Lower lobe of right lung (tissue), 2 donors: ENCODE data around the gene SV2A. TPM values are rescaled to one million over a fixed set of nuclear protein-coding genes. Genes with fewer than 3 reads are reported as not detected.

Experiments used
- ATAC-seq, 2 donors: fragments of 200-7000 bp; cut with Tn5 transposase; one replicate each; pipeline ENCODE4 v1.9.1; 2020 to 2022; ENCODE audit warnings: mild to moderate bottlenecking in 2 of 2, moderate library complexity in 2 of 2
- DNase-seq: peaks from one replicate; pipeline ENCODE4 v3.0.0-alpha.2; 2020
- H3K27ac ChIP-seq: fragments of 200-600 bp; one replicate; pipeline ENCODE4 v1.8.0; 2022
- H3K27me3 ChIP-seq: fragments of 200-600 bp; one replicate; pipeline ENCODE4 v1.8.0; 2022; ENCODE audit warnings: low read depth
- H3K36me3 ChIP-seq: fragments of 200-600 bp; one replicate; pipeline ENCODE4 v1.8.0; 2022; ENCODE audit warnings: mild to moderate bottlenecking
- H3K4me1 ChIP-seq: fragments of 200-600 bp; one replicate; pipeline ENCODE4 v1.8.0; 2022
- H3K4me3 ChIP-seq: fragments of 200-600 bp; one replicate; pipeline ENCODE4 v1.8.0; 2022; ENCODE audit warnings: mild to moderate bottlenecking
- H3K9me3 ChIP-seq: fragments of 200-600 bp; one replicate; pipeline ENCODE4 v1.8.0; 2022
- intact Hi-C: fragments of 100-400 bp; cut with DNase I; formaldehyde crosslinking; loops from one replicate; pipeline ENCODE4 v1.11.0; 2022
- long read RNA-seq: library from polyadenylated mRNA; unstranded; transcript quantifications from one replicate; pipeline ENCODE4 v2.0.0, GENCODE V29; 2021
- total RNA-seq: library from RNA; stranded (reverse); fragmentation: NEBNext Ultra II Directional; extraction: Animal tissue kit (Norgen Biotek cat#: 25700); gene quantifications from one replicate; pipeline ENCODE4 v1.2.1, GENCODE V29; 2021
- TF ChIP-seq, protein P1 (sequence below): fragments of 200-600 bp; IDR thresholded peaks from one replicate; pipeline ENCODE4 v1.8.0; 2022; ENCODE audit warnings: antibody characterized with exemption, mild to moderate bottlenecking
- donor health status: DM: no; HTN: yes; CAD: no; lungs with severe emphysema.

The SV2A gene
- total RNA-seq = 0.86 TPM
- long read RNA-seq, full-length matches to known transcripts = 2 of 3 reads
- long read RNA-seq, partial matches to known transcripts = 0 of 3 reads
- long read RNA-seq, other reads (novel, unspliced or antisense) = 1 of 3 reads

DNA sequence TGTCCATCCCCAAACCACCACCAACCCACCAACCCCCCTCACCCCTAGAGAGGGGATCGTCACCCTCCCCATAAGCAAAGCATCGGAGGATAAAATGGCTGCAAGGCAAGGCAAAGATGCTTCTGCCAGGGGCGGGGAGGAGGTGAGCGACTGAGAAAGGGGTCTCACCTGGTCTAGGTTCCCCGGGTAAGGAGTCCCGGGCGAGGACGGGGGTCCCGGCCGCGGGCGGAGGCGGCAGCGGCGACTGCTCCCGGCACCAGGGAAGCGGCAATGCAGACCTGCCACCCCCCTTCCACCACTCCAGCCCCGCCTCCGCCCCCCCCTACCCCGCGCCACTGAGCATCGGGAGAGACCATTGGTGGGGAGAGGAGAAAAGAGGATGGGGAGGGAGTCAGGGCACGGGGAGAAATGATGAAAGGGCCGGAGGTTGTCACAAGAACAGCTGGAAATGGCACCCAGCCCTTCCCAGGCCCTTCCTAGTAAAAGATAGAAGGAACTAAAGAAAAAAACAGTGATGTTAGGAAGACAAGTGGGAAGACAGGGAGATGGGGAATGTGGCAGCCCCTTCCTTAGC lies at the start of gene SV2A:
SV2A (minus strand) TSS at position 274 of the 574 bp plus-strand sequence. CDS start 4,004 bp downstream, outside the sequence.
- no peak within 1 kb of the TSS for H3K27ac ChIP-seq
- H3K9me3 ChIP-seq = no peaks in the 10 kb centered on the region
- peaks cover 7% of the 10 kb centered on the region for H3K36me3 ChIP-seq
- no peak for DNase-seq
- intact Hi-C loops = no loop called here
- H3K4me3 ChIP-seq = peak within 1 kb of the TSS; percentile 54
- ATAC-seq = peak; percentile 56 to 59
- peaks cover 9% of the 10 kb centered on the region for H3K27me3 ChIP-seq
- TF ChIP-seq, protein P1, sequence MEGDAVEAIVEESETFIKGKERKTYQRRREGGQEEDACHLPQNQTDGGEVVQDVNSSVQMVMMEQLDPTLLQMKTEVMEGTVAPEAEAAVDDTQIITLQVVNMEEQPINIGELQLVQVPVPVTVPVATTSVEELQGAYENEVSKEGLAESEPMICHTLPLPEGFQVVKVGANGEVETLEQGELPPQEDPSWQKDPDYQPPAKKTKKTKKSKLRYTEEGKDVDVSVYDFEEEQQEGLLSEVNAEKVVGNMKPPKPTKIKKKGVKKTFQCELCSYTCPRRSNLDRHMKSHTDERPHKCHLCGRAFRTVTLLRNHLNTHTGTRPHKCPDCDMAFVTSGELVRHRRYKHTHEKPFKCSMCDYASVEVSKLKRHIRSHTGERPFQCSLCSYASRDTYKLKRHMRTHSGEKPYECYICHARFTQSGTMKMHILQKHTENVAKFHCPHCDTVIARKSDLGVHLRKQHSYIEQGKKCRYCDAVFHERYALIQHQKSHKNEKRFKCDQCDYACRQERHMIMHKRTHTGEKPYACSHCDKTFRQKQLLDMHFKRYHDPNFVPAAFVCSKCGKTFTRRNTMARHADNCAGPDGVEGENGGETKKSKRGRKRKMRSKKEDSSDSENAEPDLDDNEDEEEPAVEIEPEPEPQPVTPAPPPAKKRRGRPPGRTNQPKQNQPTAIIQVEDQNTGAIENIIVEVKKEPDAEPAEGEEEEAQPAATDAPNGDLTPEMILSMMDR = no peak
- H3K4me1 ChIP-seq = peaks cover 11% of the 10 kb centered on the region

GRCh38 chr1:149967041-149967440 lies 49.4 kb upstream of the SV2A start:
- H3K27me3 ChIP-seq = no peaks in the 10 kb centered on the region
- no peaks in the 10 kb centered on the region for H3K9me3 ChIP-seq
- intact Hi-C loops = no loop called here
- ATAC-seq (no peak), DNase-seq (no peak)
- TF ChIP-seq, protein P1 = no peak
- no peak overlapping the region for H3K27ac ChIP-seq
- H3K4me1 ChIP-seq = peaks cover 23% of the 10 kb centered on the region
- H3K36me3 ChIP-seq = peaks cover 77% of the 10 kb centered on the region
- H3K4me3 ChIP-seq = no peak overlapping the region

GRCh38 chr1:149966405-149966804 lies 48.8 kb upstream of the SV2A start:
- Histone ChIP-seq H3K4me1 (peaks cover 26% of the 10 kb centered on the region), H3K36me3 (peaks cover 71% of the 10 kb centered on the region), H3K27ac (no peak overlapping the region), H3K27me3 (no peaks in the 10 kb centered on the region), H3K9me3 (no peaks in the 10 kb centered on the region), H3K4me3 (no peak overlapping the region)
- ATAC-seq = no peak
- intact Hi-C loops = no loop called here
- TF ChIP-seq, protein P1 = no peak
- no peak for DNase-seq

DNA sequence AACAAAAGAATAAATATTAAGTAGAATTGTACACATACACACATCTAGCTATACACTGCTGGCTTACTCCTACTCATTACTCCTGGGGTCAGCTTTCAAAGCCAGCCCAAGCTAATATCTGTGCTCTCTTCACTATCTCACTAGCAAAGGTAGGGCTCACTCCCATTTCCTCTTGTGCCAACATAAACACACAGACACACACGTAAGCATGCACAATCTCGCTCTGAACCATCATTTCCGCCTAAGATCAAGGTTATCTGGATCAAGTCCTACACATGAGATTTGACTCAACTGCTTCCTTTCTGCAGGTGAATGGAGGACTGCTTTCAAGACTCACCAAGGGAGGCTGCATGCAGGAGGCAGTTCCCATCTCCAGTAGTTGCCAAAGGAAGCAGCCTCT lies 47.8 kb upstream of the SV2A start:
- Histone ChIP-seq H3K36me3 (peaks cover 65% of the 10 kb centered on the region), H3K4me3 (no peak overlapping the region), H3K27ac (no peak overlapping the region), H3K27me3 (no peaks in the 10 kb centered on the region), H3K4me1 (peaks cover 26% of the 10 kb centered on the region), H3K9me3 (no peaks in the 10 kb centered on the region)
- TF ChIP-seq, protein P1 = no peak
- ATAC-seq (no peak), DNase-seq (no peak)
- intact Hi-C loops = no loop called here

DNA sequence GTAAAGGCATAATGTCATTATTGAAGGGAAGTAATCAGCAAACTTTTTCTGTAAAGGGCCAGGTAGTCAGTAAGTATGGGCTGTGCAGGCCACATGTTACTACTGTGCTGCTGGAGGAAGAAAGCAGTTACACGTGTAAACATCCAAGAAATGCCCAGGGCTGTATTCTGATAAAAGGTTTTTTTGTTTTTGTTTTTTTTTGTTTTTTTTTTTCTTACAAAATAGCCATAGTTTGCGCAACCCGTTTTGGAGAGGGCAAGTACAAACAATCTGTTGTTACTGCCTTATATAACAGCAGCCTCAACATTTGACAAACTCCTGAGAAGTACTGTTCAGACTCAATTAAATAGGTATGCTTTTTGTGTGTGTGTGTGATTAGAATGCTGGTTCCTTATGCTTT lies 45.7 kb upstream of the SV2A start:
- Histone ChIP-seq H3K4me3 (no peak overlapping the region), H3K27ac (peak overlapping the region; percentile 57), H3K27me3 (no peaks in the 10 kb centered on the region), H3K4me1 (peaks cover 26% of the 10 kb centered on the region), H3K36me3 (peaks cover 67% of the 10 kb centered on the region), H3K9me3 (no peaks in the 10 kb centered on the region)
- DNase-seq (no peak), ATAC-seq (peak; percentile 38 to 48)
- intact Hi-C loops = loop anchor here (5.0 kb wide), 1 partner anchor 84 kb away; no protein-coding TSS in a partner anchor
- TF ChIP-seq, protein P1 = no peak
